Parathyroid adenoma (tissue), 2 donors: ENCODE data around the gene GRIK4.
"Not testable (repeated sequence)": the region's sequence is repeated elsewhere in the genome, so short reads cannot be mapped to it uniquely, and the experiment has no call there.

Experiments
- H2AFZ ChIP-seq: fragments of 300-600 bp; sonication (generic); one replicate; pipeline ENCODE4 v1.7.0; 2017; ENCODE audit warnings: antibody characterized with exemption, mild to moderate bottlenecking
- H3K27ac ChIP-seq: fragments of 300-600 bp; sonication (generic); one replicate; pipeline ENCODE4 v1.7.0; 2017
- H3K27me3 ChIP-seq: fragments of 300-600 bp; sonication (generic); one replicate; pipeline ENCODE4 v1.7.0; 2017; ENCODE audit warnings: low read length; ENCODE audit not compliant: control insufficient read depth, insufficient read depth
- H3K36me3 ChIP-seq: fragments of 300-600 bp; sonication (generic); one replicate; pipeline ENCODE4 v1.7.0; 2017; ENCODE audit warnings: low read length; ENCODE audit not compliant: control insufficient read depth, insufficient read depth
- H3K4me1 ChIP-seq: fragments of 300-600 bp; sonication (generic); one replicate; pipeline ENCODE4 v1.7.0; 2017; ENCODE audit warnings: control low read depth
- H3K4me2 ChIP-seq: fragments of 300-600 bp; sonication (generic); one replicate; pipeline ENCODE4 v1.7.0; 2017; ENCODE audit warnings: low read length
- H3K4me3 ChIP-seq: fragments of 300-600 bp; sonication (generic); one replicate; pipeline ENCODE4 v1.7.0; 2017; ENCODE audit warnings: low read depth, low read length
- H3K79me2 ChIP-seq: fragments of 300-600 bp; sonication (generic); one replicate; pipeline ENCODE4 v1.7.0; 2017; ENCODE audit warnings: control low read depth
- H3K9ac ChIP-seq: fragments of 300-600 bp; sonication (generic); one replicate; pipeline ENCODE4 v1.7.0; 2017; ENCODE audit warnings: mild to moderate bottlenecking
- H3K9me3 ChIP-seq: fragments of 300-600 bp; sonication (generic); one replicate; pipeline ENCODE4 v1.7.0; 2017; ENCODE audit warnings: low read length; ENCODE audit not compliant: control insufficient read depth
- CTCF ChIP-seq: fragments of 300-600 bp; sonication (generic); IDR thresholded peaks from one replicate; pipeline ENCODE4 v1.7.0; 2017; ENCODE audit warnings: antibody characterized with exemption, mild to moderate bottlenecking
- donor health status: primary hyperparathyroidism.

Gene GRIK4

GRCh38 chr11:121031167-121031566 is 519.6 kb downstream of the GRIK4 start:
- Histone ChIP-seq H3K4me2 (no peak overlapping the region), H3K27ac (no peak overlapping the region), H3K4me1 (no peaks in the 10 kb centered on the region), H3K9ac (no peak overlapping the region), H3K36me3 (no peaks in the 10 kb centered on the region), H3K4me3 (no peak overlapping the region), H3K9me3 (no peaks in the 10 kb centered on the region), H3K27me3 (no peaks in the 10 kb centered on the region), H2AFZ (no peak overlapping the region), H3K79me2 (peaks cover 8% of the 10 kb centered on the region)
- TF ChIP-seq CTCF: no peak

- H3K9ac ChIP-seq, H3K4me2 ChIP-seq, H3K27me3 ChIP-seq, H3K4me1 ChIP-seq, H3K9me3 ChIP-seq, H2AFZ ChIP-seq, H3K36me3 ChIP-seq, H3K4me3 ChIP-seq, H3K27ac ChIP-seq, H3K79me2 ChIP-seq: not testable (repeated sequence)
Measured at GRCh38 chr11:121031648-121032047, 520.1 kb downstream of the GRIK4 start.

- Histone ChIP-seq H3K36me3 (no peaks in the 10 kb centered on the region), H2AFZ (no peak overlapping the region), H3K79me2 (peaks cover 7% of the 10 kb centered on the region), H3K4me1 (no peaks in the 10 kb centered on the region), H3K4me3 (no peak overlapping the region), H3K27ac (no peak overlapping the region), H3K9ac (no peak overlapping the region), H3K27me3 (no peaks in the 10 kb centered on the region), H3K9me3 (no peaks in the 10 kb centered on the region), H3K4me2 (no peak overlapping the region)
- TF ChIP-seq CTCF: no peak
Measured at GRCh38 chr11:121032546-121032945, 521.0 kb downstream of the GRIK4 start.

- TF ChIP-seq CTCF: no peak
- no peak overlapping the region for H3K4me2 ChIP-seq
- no peaks in the 10 kb centered on the region for H3K27me3 ChIP-seq
- H2AFZ ChIP-seq: no peak overlapping the region
- no peaks in the 10 kb centered on the region for H3K9me3 ChIP-seq
- H3K27ac ChIP-seq: no peak overlapping the region
- H3K4me1 ChIP-seq: peaks cover 2% of the 10 kb centered on the region
- H3K4me3 ChIP-seq: no peak overlapping the region
- H3K79me2 ChIP-seq: peaks cover 7% of the 10 kb centered on the region
- H3K36me3 ChIP-seq: no peaks in the 10 kb centered on the region
- no peak overlapping the region for H3K9ac ChIP-seq
Measured at GRCh38 chr11:121033635-121034034, 522.1 kb downstream of the GRIK4 start.

GRCh38 chr11:121035169-121035755 is 523.7 kb downstream of the GRIK4 start:
- H3K4me1 ChIP-seq: peaks cover 11% of the 10 kb centered on the region
- no peaks in the 10 kb centered on the region for H3K9me3 ChIP-seq
- no peak overlapping the region for H3K9ac ChIP-seq
- no peaks in the 10 kb centered on the region for H3K27me3 ChIP-seq
- no peak overlapping the region for H3K4me3 ChIP-seq
- H3K36me3 ChIP-seq: no peaks in the 10 kb centered on the region
- no peak for TF ChIP-seq CTCF
- no peak overlapping the region for H3K27ac ChIP-seq
- H3K79me2 ChIP-seq: peaks cover 7% of the 10 kb centered on the region
- H2AFZ ChIP-seq: no peak overlapping the region
- no peak overlapping the region for H3K4me2 ChIP-seq
